ENCODE results near the gene ZNF217.
"Not testable (repeated sequence)": the region's sequence is repeated elsewhere in the genome, so short reads cannot be mapped to it uniquely, and the experiment has no call there.

ZNF217 gene

DNA sequence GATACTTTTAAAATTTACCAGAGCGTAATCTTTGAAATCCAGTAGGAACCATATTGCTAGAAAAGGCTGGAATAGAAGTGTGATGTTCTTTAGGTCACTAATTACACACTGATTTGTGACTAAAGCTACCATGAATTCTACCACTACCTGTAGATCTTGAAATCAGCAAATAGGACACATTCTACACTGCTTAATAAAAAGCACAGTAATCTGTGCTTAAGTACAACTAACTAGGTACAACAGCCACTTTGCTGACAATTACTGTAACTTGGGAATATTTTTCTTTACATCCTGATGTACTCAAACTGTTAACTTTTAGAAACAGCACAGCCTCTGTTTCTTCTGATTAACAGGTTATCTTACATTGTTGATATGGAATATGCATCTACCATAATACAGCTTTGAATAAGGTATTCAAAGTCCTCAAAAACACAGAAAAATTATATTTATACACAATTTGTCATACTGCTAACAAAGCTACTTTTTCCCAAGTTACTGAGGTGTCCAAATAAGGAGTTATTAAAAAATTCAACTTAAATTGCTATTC is 6.4 kb downstream of the ZNF217 start:
- not testable (repeated sequence) for DNase-seq (ENCODE audit: low read depth)

GRCh38 chr20:53586640-53587039 is 7.0 kb downstream of the ZNF217 start:
- DNase-seq (ENCODE audit: low read depth), result no peak
- H3K4me3 ChIP-seq (ENCODE audit: low read depth, low read length), result no peak overlapping the region

More for the DNA sequence above, 6.4 kb downstream of the ZNF217 start:
- H3K4me3 ChIP-seq (ENCODE audit: low read depth, low read length), result not testable (repeated sequence)

- not testable (repeated sequence) for H3K4me3 ChIP-seq (ENCODE audit: low read depth, low read length); DNase-seq (ENCODE audit: low read depth)
These were observed 7.7 kb downstream of the ZNF217 start for GRCh38 chr20:53585910-53586309.

DNA sequence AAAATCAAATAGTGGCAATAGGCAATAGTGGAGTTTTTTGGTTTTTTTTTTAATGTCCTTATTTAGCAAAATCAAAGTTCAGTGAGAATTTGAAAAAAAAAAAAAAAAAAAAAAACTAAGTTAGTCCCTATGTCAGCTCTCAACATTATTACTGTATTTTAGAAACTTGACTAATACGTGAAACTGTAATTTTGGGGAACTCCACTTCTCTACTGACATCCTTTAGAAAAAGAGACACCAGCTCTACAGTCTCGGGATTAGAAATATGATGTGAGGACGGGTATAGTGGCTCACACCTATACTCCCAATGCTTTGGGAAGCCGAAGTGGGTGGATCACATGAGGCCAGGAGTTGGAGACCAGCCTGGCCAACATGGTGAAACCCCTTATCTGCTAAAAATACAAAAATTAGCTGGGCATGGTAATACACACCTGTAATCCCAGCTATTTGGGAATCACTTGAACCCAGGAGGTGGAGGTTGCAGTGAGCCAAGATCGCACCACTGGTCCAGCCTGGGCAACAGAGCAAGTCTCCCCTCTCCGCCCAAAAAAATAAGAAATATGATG is 8.6 kb downstream of the ZNF217 start:
- not testable (repeated sequence) for H3K4me3 ChIP-seq (ENCODE audit: low read depth, low read length); DNase-seq (ENCODE audit: low read depth)

DNA sequence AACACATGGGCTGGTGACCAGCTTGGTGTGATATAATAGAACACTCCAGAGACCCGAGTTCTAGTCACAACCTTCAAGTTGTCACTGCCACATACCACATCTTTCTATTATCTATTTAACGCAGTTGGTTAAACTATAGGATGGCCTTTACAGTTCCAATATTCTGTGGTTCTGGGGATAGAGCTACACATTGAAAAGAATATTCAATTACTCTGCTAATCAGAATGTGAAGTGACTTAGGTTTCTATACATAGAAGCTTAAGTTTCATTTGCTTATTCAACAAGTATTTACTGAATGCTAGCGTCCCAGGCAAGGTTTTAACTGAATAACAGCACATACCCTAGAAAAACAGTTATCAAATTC is 9.1 kb downstream of the ZNF217 start:
- not testable (repeated sequence) for H3K4me3 ChIP-seq (ENCODE audit: low read depth, low read length); DNase-seq (ENCODE audit: low read depth)

- not testable (repeated sequence) for H3K4me3 ChIP-seq (ENCODE audit: low read depth, low read length)
These were observed 9.7 kb downstream of the ZNF217 start for GRCh38 chr20:53583660-53584549.

GRCh38 chr20:53582574-53583351 is 10.9 kb downstream of the ZNF217 start:
- DNase-seq (ENCODE audit: low read depth), result peak; percentile 89
- no peak overlapping the region for H3K4me3 ChIP-seq (ENCODE audit: low read depth, low read length)

More at GRCh38 chr20:53583660-53584549, 9.7 kb downstream of the ZNF217 start:
- DNase-seq (ENCODE audit: low read depth), result not testable (repeated sequence)

- DNase-seq (ENCODE audit: low read depth), result no peak
- H3K4me3 ChIP-seq (ENCODE audit: low read depth, low read length), result no peak overlapping the region
These were observed 11.4 kb downstream of the ZNF217 start for GRCh38 chr20:53582251-53582570.

- no peak overlapping the region for H3K4me3 ChIP-seq (ENCODE audit: low read depth, low read length)
- no peak for DNase-seq (ENCODE audit: low read depth)
These were observed 12.0 kb downstream of the ZNF217 start for GRCh38 chr20:53581444-53582250.

GRCh38 chr20:53580376-53581111 is 13.1 kb downstream of the ZNF217 start:
- no peak for DNase-seq (ENCODE audit: low read depth)
- H3K4me3 ChIP-seq (ENCODE audit: low read depth, low read length), result no peak overlapping the region

DNA sequence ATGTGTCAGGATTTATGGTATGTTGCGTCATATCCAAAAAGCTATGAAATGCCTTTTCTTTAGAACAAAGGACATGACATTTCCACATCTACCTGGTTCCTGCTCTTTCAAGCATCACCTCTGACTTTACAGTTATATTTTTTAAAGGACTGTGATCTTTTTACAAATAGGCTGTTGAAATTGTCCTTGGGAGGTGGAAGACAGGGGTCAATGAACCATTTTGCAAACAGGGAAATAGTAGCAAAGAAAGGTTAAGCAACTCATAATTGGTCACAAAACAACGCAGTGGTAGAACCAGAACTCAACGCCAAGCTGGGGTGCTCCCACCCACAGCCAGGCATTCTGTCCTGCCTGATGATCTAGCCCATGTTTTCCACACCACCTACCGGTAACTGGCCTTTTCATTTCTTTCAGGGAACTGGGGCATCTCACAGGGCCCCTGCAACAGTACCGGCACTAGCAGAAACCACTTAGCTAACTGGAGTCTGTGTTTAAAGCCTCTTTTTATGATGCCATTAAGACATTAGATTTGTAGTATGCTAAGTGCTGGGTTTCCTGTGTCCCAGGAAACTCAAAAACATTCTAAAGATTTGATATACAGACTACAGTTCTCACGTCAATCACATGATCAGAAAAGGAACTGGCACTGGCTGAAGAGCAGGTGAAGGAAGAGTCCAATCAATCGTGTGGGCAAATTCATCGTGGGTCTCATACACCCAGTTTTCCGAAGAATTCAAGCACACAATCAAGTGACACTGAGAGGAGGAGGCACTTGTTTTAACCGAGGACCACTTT is 13.9 kb downstream of the ZNF217 start:
- peak; percentile 25 for DNase-seq (ENCODE audit: low read depth)
- no peak overlapping the region for H3K4me3 ChIP-seq (ENCODE audit: low read depth, low read length)

DNA sequence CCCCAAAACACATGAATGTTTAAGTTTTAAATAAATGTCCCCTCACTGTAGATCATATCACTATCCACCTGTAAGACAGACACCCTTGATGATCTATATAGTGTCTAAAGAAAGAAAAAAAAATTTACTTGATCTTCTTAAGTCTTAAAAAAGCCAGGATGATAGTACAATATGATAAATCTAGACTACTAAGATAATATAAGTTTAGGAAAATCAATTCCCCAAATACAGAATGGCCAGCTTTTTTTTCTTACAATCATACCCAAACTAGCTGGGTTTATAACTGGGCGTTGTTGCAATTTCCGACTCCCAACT is 14.4 kb downstream of the ZNF217 start:
- no peak overlapping the region for H3K4me3 ChIP-seq (ENCODE audit: low read depth, low read length)
- DNase-seq (ENCODE audit: low read depth), result no peak

GRCh38 chr20:53578492-53579222 is 15.0 kb downstream of the ZNF217 start:
- peak; percentile 51 for DNase-seq (ENCODE audit: low read depth)
- no peak overlapping the region for H3K4me3 ChIP-seq (ENCODE audit: low read depth, low read length)

- no peak overlapping the region for H3K4me3 ChIP-seq (ENCODE audit: low read depth, low read length)
- DNase-seq (ENCODE audit: low read depth), result no peak
These were observed 16.9 kb downstream of the ZNF217 start for GRCh38 chr20:53576586-53577318.

GRCh38 chr20:53576195-53576580 is 17.5 kb downstream of the ZNF217 start:
- no peak overlapping the region for H3K4me3 ChIP-seq (ENCODE audit: low read depth, low read length)
- DNase-seq (ENCODE audit: low read depth), result no peak

DNA sequence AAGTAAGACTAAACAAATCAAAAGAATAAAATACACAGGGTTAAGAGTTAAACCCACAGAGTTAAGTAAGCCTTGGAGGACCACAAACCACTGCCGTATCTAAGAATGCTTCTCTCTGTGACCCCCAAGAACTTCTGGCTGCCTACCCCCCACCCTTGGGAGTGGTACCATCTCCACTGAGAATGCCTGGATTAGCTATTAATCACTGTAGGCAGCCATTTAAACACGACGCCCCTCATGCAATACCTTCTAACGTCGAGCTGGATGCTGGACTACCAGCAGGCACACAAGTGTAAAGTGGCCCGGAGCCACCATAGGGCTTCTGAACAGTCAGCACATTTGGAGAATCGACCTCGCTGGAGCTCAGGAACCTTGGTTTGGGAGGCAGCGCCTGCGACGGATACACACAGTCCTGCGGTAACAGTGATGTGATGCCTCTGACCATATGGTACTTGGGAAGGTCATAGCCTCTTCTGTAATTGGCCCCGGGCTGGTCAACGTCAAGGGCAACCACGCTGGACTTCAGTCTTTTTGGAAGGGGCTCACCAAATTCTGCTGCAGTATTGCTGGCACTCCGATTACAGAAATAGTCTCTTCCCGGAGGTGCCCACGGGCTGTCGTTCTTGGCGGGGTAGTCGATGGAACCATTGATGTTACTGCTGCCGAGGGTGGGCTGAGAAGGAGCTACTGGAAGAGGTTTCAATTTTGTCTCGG is 18.0 kb downstream of the ZNF217 start:
- H3K4me3 ChIP-seq (ENCODE audit: low read depth, low read length), result no peak overlapping the region
- no peak for DNase-seq (ENCODE audit: low read depth)

Measured in skeletal muscle cell (primary cell).